Fibroblast of pulmonary artery (primary cell): Measurements from ENCODE around the gene FCRL6.
A peak's percentile ranks its signal among the peaks of the same experiment; 100 is the strongest.

Experiments used
- DNase-seq: peaks from one replicate; pipeline ENCODE4 v3.0.0-alpha.2; 2010; ENCODE audit warnings: low read depth
- H3K4me3 ChIP-seq: replicated peaks from 2 replicates; pipeline ENCODE4 v1.5.1; 2011; ENCODE audit warnings: low read depth, mild to moderate bottlenecking, control low read depth, low read length, moderate library complexity
- TF ChIP-seq, protein P1 (sequence below): IDR thresholded peaks from 2 replicates; pipeline ENCODE4 v1.5.1; 2011; ENCODE audit warnings: mild to moderate bottlenecking, control low read depth, low read length, inconsistent platforms; ENCODE audit errors: missing control alignments

Gene FCRL6

DNA sequence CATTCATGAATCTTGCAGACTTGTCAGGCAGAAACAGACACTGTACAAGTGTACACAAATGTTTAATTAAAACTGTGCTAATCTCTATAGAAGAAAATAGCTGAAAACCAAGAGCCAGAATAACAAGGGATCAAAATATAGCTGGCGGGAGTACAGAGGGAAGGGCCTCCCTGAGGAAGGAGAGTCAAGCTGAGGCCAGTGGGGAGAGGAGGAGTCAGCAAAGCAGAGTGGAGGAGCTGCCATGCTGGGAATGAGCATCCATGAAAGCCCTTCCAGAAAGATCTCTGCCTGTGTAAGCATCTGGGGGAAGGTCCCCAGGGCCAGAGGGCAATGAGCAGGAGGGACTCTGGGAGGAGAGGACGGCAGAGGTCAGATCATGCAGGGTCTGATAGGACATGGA lies 39.6 kb downstream of the FCRL6 start:
- no peak for DNase-seq
- TF ChIP-seq, protein P1, sequence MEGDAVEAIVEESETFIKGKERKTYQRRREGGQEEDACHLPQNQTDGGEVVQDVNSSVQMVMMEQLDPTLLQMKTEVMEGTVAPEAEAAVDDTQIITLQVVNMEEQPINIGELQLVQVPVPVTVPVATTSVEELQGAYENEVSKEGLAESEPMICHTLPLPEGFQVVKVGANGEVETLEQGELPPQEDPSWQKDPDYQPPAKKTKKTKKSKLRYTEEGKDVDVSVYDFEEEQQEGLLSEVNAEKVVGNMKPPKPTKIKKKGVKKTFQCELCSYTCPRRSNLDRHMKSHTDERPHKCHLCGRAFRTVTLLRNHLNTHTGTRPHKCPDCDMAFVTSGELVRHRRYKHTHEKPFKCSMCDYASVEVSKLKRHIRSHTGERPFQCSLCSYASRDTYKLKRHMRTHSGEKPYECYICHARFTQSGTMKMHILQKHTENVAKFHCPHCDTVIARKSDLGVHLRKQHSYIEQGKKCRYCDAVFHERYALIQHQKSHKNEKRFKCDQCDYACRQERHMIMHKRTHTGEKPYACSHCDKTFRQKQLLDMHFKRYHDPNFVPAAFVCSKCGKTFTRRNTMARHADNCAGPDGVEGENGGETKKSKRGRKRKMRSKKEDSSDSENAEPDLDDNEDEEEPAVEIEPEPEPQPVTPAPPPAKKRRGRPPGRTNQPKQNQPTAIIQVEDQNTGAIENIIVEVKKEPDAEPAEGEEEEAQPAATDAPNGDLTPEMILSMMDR: no peak
- H3K4me3 ChIP-seq: no peak overlapping the region

DNA sequence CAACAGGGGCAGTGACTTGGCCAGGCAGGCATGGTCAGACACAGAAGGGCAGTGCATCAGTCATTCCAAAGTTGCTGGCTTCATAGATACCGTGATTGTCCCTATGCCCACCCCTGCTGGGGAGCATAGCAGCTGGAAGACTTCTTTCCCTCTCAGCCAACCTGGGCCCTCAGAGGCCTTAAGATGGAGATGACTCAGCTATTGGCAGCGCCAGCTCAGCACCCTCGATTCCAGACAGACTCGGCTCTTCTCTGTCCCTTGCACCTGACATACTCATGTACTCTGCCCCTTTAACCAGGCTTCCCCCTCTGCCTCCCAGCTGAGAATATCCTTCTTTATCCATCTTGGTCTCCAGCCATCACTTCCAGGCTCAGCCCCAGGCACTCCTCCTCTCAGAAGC lies 41.3 kb downstream of the FCRL6 start:
- no peak overlapping the region for H3K4me3 ChIP-seq
- DNase-seq: no peak
- TF ChIP-seq, protein P1: no peak

DNA sequence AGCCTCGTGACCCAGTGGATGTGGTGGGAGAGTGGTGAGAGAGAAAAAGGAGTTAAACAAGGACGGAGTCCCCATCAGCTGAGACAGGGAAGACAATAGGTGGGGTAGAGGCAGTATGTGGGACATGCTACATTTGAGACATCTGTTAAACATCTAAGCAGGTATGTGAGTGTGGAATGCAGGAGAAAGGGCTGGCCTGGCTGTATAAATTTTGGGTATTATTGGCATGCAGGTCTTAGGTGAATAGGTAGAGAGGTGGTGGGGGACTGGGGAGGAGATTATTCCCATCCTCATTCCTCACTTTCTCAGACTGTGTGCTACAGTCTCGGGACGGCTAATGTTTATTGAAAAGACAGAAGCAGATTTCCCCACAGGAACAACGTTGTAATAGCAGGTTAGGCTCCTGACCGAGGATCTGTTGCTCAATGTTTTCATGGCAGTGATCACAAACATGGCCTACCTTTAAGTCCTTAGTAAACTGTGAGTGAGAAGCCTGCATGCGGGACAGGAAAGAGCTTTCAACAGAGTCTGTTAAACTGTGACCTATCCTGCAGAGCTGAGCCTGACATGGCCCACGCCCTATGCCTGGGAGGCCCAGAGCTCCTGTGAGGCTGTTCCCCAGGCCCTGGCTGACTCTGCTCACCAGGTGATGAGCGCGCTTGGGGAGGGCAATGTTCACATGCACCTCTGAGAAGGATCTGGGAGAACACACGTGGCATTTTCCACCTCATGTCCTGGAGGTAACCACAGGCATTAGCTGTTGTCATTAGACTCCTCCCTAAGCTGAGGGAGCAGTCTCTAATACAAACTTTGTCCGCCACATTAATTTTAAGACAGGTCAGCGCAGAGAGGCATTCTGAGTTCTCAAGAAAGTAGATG lies 43.8 kb downstream of the FCRL6 start:
- H3K4me3 ChIP-seq: no peak overlapping the region
- no peak for DNase-seq
- TF ChIP-seq, protein P1: no peak

DNA sequence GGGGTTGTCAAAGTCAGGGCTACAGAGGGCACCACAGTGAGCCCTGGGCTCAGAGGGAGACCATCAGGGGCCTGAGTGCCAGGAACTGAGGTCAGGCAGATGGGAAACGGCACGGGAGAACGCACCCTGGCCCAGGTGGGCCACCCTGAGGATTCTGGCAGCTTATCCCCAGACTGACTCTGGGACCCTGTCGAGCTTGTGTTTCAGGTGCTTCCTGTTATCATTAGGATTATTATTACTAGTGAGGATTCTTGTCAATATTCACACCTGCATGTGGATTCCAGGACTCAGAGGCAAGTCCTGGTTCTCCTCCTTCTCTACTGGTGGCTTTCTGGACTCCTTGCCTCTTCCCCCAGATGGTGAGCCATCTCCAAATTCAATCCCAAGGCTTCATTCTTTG lies 45.1 kb downstream of the FCRL6 start:
- DNase-seq: no peak
- H3K4me3 ChIP-seq: no peak overlapping the region
- TF ChIP-seq, protein P1: no peak

DNA sequence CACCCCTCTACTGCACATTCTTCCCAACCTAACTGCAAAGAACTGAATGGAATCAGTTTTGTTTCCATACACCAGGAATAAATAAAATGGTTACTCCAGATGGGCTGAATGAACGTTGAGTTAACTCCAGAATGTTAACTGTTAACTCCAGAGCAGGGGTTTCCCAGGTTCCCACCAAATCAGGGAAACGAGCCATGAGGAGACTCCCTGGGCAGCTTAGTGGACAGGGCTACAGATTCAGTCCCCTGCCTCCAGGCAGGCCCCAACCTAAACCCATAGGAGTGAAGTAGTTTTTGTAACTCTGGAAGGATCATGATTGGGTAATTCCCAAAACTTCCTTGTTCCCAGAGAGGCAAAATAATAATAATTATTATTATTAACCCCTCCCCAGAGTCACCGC lies 46.2 kb downstream of the FCRL6 start:
- H3K4me3 ChIP-seq: no peak overlapping the region
- TF ChIP-seq, protein P1: no peak
- no peak for DNase-seq

DNA sequence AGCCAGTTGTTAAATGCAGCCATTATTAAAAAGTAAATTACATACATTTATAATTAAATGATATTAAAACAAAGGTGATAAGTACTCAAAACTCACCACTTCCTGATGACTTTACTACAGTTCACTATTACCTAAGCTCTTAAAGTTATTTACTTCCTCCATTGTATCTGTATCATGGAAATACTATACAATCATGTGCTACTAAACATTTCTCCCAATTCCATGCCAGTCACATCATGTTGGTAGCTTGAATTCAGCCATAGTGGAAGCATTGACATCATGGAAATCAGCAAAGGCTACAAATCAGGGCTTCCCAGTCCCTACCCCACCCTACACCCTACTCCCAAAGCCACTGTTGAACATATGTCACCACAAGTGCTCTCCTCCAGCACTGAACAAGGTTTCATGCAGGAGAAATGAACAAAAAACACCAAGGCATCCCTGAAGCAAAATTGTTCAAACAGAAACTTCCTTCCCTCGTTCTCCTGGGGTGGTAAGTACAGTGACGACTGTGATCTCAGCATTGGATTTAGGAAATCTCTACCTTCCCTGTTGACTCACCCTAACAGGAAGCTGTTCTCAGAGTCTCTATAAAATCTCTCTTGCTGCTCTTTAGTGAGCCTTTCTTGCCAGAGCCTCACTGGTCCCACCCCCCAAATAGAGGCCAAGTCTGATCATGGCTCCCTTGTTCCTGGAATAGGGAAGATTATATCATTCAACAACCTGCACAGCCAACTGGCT lies 47.6 kb downstream of the FCRL6 start:
- H3K4me3 ChIP-seq: no peak overlapping the region
- TF ChIP-seq, protein P1: no peak
- DNase-seq: peak; percentile 52
